CD4-positive, CD25-positive, alpha-beta regulatory T cell (primary cell): ENCODE results near the gene CETN2. TPM values are rescaled to one million over a fixed set of nuclear protein-coding genes. Genes with fewer than 3 reads are reported as not detected.
A peak's percentile ranks its signal among the peaks of the same experiment; 100 is the strongest.

Experiments
- ATAC-seq, 2 donors: fragments of 150-1000 bp; cut with Tn5 transposase; one replicate each; pipeline ENCODE4 v1.10.0; 2021; ENCODE audit warnings: low read depth in 2 of 2, moderate number of reproducible peaks in 2 of 2, moderate library complexity in 1 of 2
- DNase-seq, 3 donors: peaks; one replicate each; pipeline versions ENCODE4 v3.0.0 to v3.0.0-alpha.2; 2012 to 2022; ENCODE audit warnings: mixed read lengths in 1 of 3
- H3K27ac ChIP-seq: one replicate; pipeline ENCODE4 v1.7.0; 2013; ENCODE audit warnings: mild to moderate bottlenecking, low read length; ENCODE audit not compliant: insufficient read depth, poor library complexity, severe bottlenecking
- H3K27me3 ChIP-seq: one replicate; pipeline ENCODE4 v1.7.0; 2013; ENCODE audit warnings: low read length; ENCODE audit not compliant: control insufficient read depth, insufficient read depth
- H3K36me3 ChIP-seq: one replicate; pipeline ENCODE4 v1.7.0; 2013; ENCODE audit warnings: mild to moderate bottlenecking, low read length, moderate library complexity; ENCODE audit not compliant: control insufficient read depth, insufficient read depth
- H3K4me1 ChIP-seq: 2 replicates; pipeline ENCODE4 v1.7.0; 2013; ENCODE audit warnings: mild to moderate bottlenecking, low read length; ENCODE audit not compliant: insufficient read depth, control insufficient read depth, poor library complexity, severe bottlenecking
- H3K4me3 ChIP-seq: one replicate; pipeline ENCODE4 v1.7.0; 2013; ENCODE audit warnings: low read depth, mild to moderate bottlenecking, low read length, moderate library complexity
- H3K9me3 ChIP-seq, 2 experiments: 1 replicate in 1 of 2; 2 replicates in 1 of 2; pipeline ENCODE4 v1.7.0; 2013; ENCODE audit warnings: low read length in 2 of 2, mild to moderate bottlenecking in 1 of 2, moderate library complexity in 1 of 2; ENCODE audit not compliant: control insufficient read depth in 2 of 2
- H3K27ac Mint-ChIP-seq, 3 donors: one replicate each; pipeline ENCODE4 v1.8.0; 2020 to 2022; ENCODE audit warnings: mild to moderate bottlenecking in 3 of 3, mixed read lengths in 3 of 3, moderate library complexity in 2 of 3
- H3K27me3 Mint-ChIP-seq: one replicate; pipeline ENCODE4 v1.8.0; 2022; ENCODE audit warnings: mild to moderate bottlenecking, mixed read lengths
- H3K36me3 Mint-ChIP-seq: one replicate; pipeline ENCODE4 v1.8.0; 2020; ENCODE audit warnings: mixed read lengths
- H3K4me1 Mint-ChIP-seq, 4 donors: one replicate each; pipeline ENCODE4 v1.8.0; 2020 to 2022; ENCODE audit warnings: mixed read lengths in 4 of 4, mild to moderate bottlenecking in 1 of 4
- H3K4me3 Mint-ChIP-seq, 4 donors: one replicate each; pipeline ENCODE4 v1.8.0; 2020 to 2022; ENCODE audit warnings: mild to moderate bottlenecking in 4 of 4, mixed read lengths in 4 of 4, moderate library complexity in 3 of 4
- H3K9me3 Mint-ChIP-seq, 7 donors: one replicate each; pipeline ENCODE4 v1.8.0; 2020 to 2022; ENCODE audit warnings: mixed read lengths in 7 of 7, mild to moderate bottlenecking in 3 of 7, moderate library complexity in 2 of 7
- polyA plus RNA-seq, 4 donors: library from polyadenylated mRNA; unstranded; fragments of 300-500 nt; fragmentation: Illumina TruSeq; gene quantifications; one replicate each; pipeline ENCODE4 v1.2.3, GENCODE V29; 2021
- total RNA-seq: library from RNA; stranded (reverse); gene quantifications from one replicate; pipeline ENCODE4 v1.2.3, GENCODE V29; 2022

The CETN2 gene
- total and polyA plus RNA-seq, 5 donors from 2014 or later = 6.1 to 22.2 (median 20.2) TPM

- no peaks in the 10 kb centered on the region for H3K27me3 ChIP-seq
- Mint-ChIP-seq H3K27me3 (no peaks in the 10 kb centered on the region), H3K27ac (no peak overlapping the region), H3K4me1 (no peaks in the 10 kb centered on the region), H3K36me3 (peaks cover 7% of the 10 kb centered on the region), H3K4me3 (no peak overlapping the region), H3K9me3 (no peaks in the 10 kb centered on the region)
- peaks cover 23% of the 10 kb centered on the region for H3K36me3 ChIP-seq
- no peak overlapping the region for H3K27ac ChIP-seq
- H3K4me3 ChIP-seq = no peak overlapping the region
- ATAC-seq = no peak
- DNase-seq = no peak
- no peaks in the 10 kb centered on the region for H3K9me3 ChIP-seq
- no peaks in the 10 kb centered on the region for H3K4me1 ChIP-seq
Measured at GRCh38 chrX:152866386-152866785, 35.8 kb upstream of the CETN2 start.

- peaks cover 23% of the 10 kb centered on the region for H3K36me3 ChIP-seq
- no peaks in the 10 kb centered on the region for H3K4me1 ChIP-seq
- H3K9me3 ChIP-seq = no peaks in the 10 kb centered on the region
- no peak overlapping the region for H3K27ac ChIP-seq
- ATAC-seq = no peak
- peaks cover 7% of the 10 kb centered on the region for H3K36me3 Mint-ChIP-seq
- H3K4me3 Mint-ChIP-seq = no peak overlapping the region
- no peaks in the 10 kb centered on the region for H3K4me1 Mint-ChIP-seq
- H3K27me3 Mint-ChIP-seq = no peaks in the 10 kb centered on the region
- no peak for DNase-seq
- H3K27ac Mint-ChIP-seq = no peak overlapping the region
- H3K4me3 ChIP-seq = no peak overlapping the region
- H3K27me3 ChIP-seq = no peaks in the 10 kb centered on the region
- H3K9me3 Mint-ChIP-seq = no peaks in the 10 kb centered on the region
Measured at GRCh38 chrX:152865232-152865920, 34.8 kb upstream of the CETN2 start.

- no peaks in the 10 kb centered on the region for H3K4me1 ChIP-seq
- Mint-ChIP-seq H3K4me3 (no peak overlapping the region), H3K9me3 (no peaks in the 10 kb centered on the region), H3K4me1 (no peaks in the 10 kb centered on the region), H3K36me3 (peaks cover 7% of the 10 kb centered on the region), H3K27me3 (no peaks in the 10 kb centered on the region), H3K27ac (no peak overlapping the region)
- H3K27ac ChIP-seq = no peak overlapping the region
- peaks cover 23% of the 10 kb centered on the region for H3K36me3 ChIP-seq
- no peaks in the 10 kb centered on the region for H3K9me3 ChIP-seq
- DNase-seq (no peak), ATAC-seq (no peak)
- no peaks in the 10 kb centered on the region for H3K27me3 ChIP-seq
- H3K4me3 ChIP-seq = no peak overlapping the region
Measured at GRCh38 chrX:152861826-152862225, 31.3 kb upstream of the CETN2 start.

DNA sequence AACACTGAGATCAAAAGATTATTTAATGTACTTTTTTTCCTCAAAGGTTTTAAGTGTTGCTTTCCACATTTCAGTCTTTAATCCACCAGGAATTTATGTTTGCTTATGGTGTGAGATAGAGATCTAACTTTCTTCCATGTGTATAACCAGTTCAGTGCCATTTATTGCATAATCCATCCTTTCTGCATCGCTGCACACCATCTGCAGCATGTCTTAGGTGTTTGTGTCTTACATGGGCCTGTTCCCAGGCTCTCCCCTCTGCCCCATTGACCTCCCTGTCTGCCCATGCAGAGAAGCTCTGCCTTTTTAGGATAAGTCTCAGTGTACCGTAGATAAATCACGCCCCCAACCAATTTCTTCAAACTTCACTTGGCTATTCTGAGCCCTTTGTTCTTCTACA is 30.6 kb upstream of the CETN2 start:
- H3K36me3 Mint-ChIP-seq = peaks cover 7% of the 10 kb centered on the region
- Histone ChIP-seq H3K4me3 (no peak overlapping the region), H3K4me1 (no peaks in the 10 kb centered on the region), H3K36me3 (peaks cover 20% of the 10 kb centered on the region), H3K27me3 (no peaks in the 10 kb centered on the region), H3K27ac (no peak overlapping the region), H3K9me3 (no peaks in the 10 kb centered on the region)
- no peaks in the 10 kb centered on the region for H3K9me3 Mint-ChIP-seq
- no peak for DNase-seq
- H3K27ac Mint-ChIP-seq = peak overlapping the region in 1 of 3 donors; percentile 34
- no peaks in the 10 kb centered on the region for H3K4me1 Mint-ChIP-seq
- no peaks in the 10 kb centered on the region for H3K27me3 Mint-ChIP-seq
- no peak for ATAC-seq
- no peak overlapping the region for H3K4me3 Mint-ChIP-seq

DNA sequence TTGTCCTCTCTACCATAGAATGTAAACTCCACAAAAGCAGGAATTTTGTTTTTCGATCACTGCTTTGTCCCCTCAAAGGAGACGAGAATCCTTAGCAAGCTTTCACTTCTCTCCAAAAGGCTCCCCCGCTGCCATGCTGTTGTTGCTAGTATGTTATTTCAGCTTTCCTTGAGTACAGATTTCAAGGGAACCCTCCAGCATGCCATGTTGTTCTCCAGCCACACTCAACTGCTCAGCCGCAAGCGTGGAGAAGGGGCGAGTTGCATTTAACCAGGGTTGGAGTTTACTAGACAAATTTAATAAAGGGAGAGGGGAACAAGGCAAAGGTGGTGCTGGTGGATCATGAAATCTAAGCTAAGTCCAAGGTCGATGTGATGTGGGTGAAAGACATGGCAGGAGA is 23.4 kb upstream of the CETN2 start:
- H3K36me3 ChIP-seq = peaks cover 19% of the 10 kb centered on the region
- DNase-seq = no peak
- Mint-ChIP-seq H3K36me3 (peaks cover 20% of the 10 kb centered on the region), H3K9me3 (peaks cover 0 to 2% (median 0%) of the 10 kb centered on the region in 7 donors), H3K4me1 (peaks cover 0 to 15% (median 0%) of the 10 kb centered on the region in 4 donors), H3K27ac (no peak overlapping the region), H3K4me3 (no peak overlapping the region), H3K27me3 (no peaks in the 10 kb centered on the region)
- no peak overlapping the region for H3K27ac ChIP-seq
- no peak for ATAC-seq
- no peaks in the 10 kb centered on the region for H3K4me1 ChIP-seq
- H3K27me3 ChIP-seq = no peaks in the 10 kb centered on the region
- no peaks in the 10 kb centered on the region for H3K9me3 ChIP-seq
- no peak overlapping the region for H3K4me3 ChIP-seq

DNA sequence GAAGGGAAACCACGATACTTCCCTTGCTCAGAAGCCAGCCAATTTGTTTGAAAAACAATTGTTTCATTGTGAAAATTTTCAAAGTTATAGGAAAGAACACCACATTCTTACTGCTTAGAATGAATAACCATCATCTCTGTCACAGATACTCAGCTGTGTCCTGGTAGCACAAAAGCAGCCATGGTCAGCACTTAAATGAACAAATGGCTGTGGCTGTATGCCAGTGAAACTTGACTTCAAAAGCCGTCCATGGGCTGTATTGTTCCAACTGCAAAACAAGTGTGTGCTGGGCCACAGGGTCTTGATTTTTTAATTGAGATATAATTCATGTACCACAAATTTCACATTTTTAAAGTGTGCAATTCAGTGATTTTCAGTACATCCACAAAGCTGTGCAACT is 19.9 kb upstream of the CETN2 start:
- no peaks in the 10 kb centered on the region for H3K9me3 ChIP-seq
- H3K36me3 Mint-ChIP-seq = peaks cover 20% of the 10 kb centered on the region

GRCh38 chrX:152847281-152847680 is 16.7 kb upstream of the CETN2 start:
- H3K36me3 Mint-ChIP-seq = peaks cover 10% of the 10 kb centered on the region
- H3K36me3 ChIP-seq = peaks cover 15% of the 10 kb centered on the region

More for the DNA sequence above, 19.9 kb upstream of the CETN2 start:
- ATAC-seq (no peak), DNase-seq (no peak)
- H3K4me3 ChIP-seq = no peak overlapping the region
- Mint-ChIP-seq H3K4me1 (peaks cover 0 to 15% (median 0%) of the 10 kb centered on the region in 4 donors), H3K4me3 (no peak overlapping the region), H3K9me3 (peaks cover 0 to 2% (median 0%) of the 10 kb centered on the region in 7 donors), H3K27ac (no peak overlapping the region), H3K27me3 (no peaks in the 10 kb centered on the region)
- H3K4me1 ChIP-seq = no peaks in the 10 kb centered on the region
- H3K27me3 ChIP-seq = no peaks in the 10 kb centered on the region
- peaks cover 20% of the 10 kb centered on the region for H3K36me3 ChIP-seq
- H3K27ac ChIP-seq = no peak overlapping the region

GRCh38 chrX:152845618-152846240 is 15.2 kb upstream of the CETN2 start:
- Mint-ChIP-seq H3K36me3 (peaks cover 3% of the 10 kb centered on the region), H3K27me3 (no peaks in the 10 kb centered on the region), H3K4me1 (peaks cover 0 to 7% (median 0%) of the 10 kb centered on the region in 4 donors), H3K9me3 (no peaks in the 10 kb centered on the region), H3K4me3 (no peak overlapping the region), H3K27ac (no peak overlapping the region)
- H3K4me1 ChIP-seq = no peaks in the 10 kb centered on the region
- no peaks in the 10 kb centered on the region for H3K9me3 ChIP-seq
- no peak overlapping the region for H3K27ac ChIP-seq
- DNase-seq (no peak), ATAC-seq (no peak)
- H3K4me3 ChIP-seq = no peak overlapping the region
- H3K36me3 ChIP-seq = peaks cover 13% of the 10 kb centered on the region
- H3K27me3 ChIP-seq = no peaks in the 10 kb centered on the region

More at GRCh38 chrX:152847281-152847680, 16.7 kb upstream of the CETN2 start:
- H3K27ac ChIP-seq = no peak overlapping the region
- ATAC-seq (no peak), DNase-seq (no peak)
- no peaks in the 10 kb centered on the region for H3K27me3 ChIP-seq
- H3K4me3 ChIP-seq = no peak overlapping the region
- Mint-ChIP-seq H3K9me3 (peaks cover 0 to 1% (median 0%) of the 10 kb centered on the region in 7 donors), H3K4me1 (peaks cover 0 to 15% (median 0%) of the 10 kb centered on the region in 4 donors), H3K27ac (no peak overlapping the region), H3K4me3 (no peak overlapping the region), H3K27me3 (no peaks in the 10 kb centered on the region)
- no peaks in the 10 kb centered on the region for H3K9me3 ChIP-seq
- no peaks in the 10 kb centered on the region for H3K4me1 ChIP-seq
